Measurements from ENCODE around the gene SYTL2.

Gene SYTL2

GRCh38 chr11:85768473-85769146, 42.3 kb downstream of the SYTL2 start:
- H3K36me3 ChIP-seq (ENCODE audit: insufficient read depth, low read depth, low read length), result no peaks in the 10 kb centered on the region
- 0 out of 2 replicates have a peak, but pooled peaks cover 8% of the 10 kb centered on the region for H3K4me1 ChIP-seq (ENCODE audit: insufficient read depth, low read length)
- H3K27me3 ChIP-seq (ENCODE audit: insufficient read depth, low read length), result no peaks in the 10 kb centered on the region
- H3K27ac ChIP-seq (ENCODE audit: low read length), result no peak overlapping the region
- no peaks in the 10 kb centered on the region for H3K9me3 ChIP-seq (ENCODE audit: insufficient read depth, low read depth, low read length)
- H3K4me3 ChIP-seq (ENCODE audit: low read length), result no peak overlapping the region
- no peak overlapping the region for H3K9ac ChIP-seq (ENCODE audit: low read depth, low read length)

- 0 out of 2 replicates have a peak, but pooled peaks cover 2% of the 10 kb centered on the region for H3K4me1 ChIP-seq (ENCODE audit: insufficient read depth, low read length)
- no peak overlapping the region for H3K4me3 ChIP-seq (ENCODE audit: low read length)
- no peaks in the 10 kb centered on the region for H3K36me3 ChIP-seq (ENCODE audit: insufficient read depth, low read depth, low read length)
- no peak overlapping the region for H3K27ac ChIP-seq (ENCODE audit: low read length)
- H3K9ac ChIP-seq (ENCODE audit: low read depth, low read length), result no peak overlapping the region
- no peaks in the 10 kb centered on the region for H3K27me3 ChIP-seq (ENCODE audit: insufficient read depth, low read length)
- no peaks in the 10 kb centered on the region for H3K9me3 ChIP-seq (ENCODE audit: insufficient read depth, low read depth, low read length)
Measured at GRCh38 chr11:85767246-85767945, 43.5 kb downstream of the SYTL2 start.

- Histone ChIP-seq H3K27me3 (ENCODE audit: insufficient read depth, low read length) (no peaks in the 10 kb centered on the region), H3K27ac (ENCODE audit: low read length) (no peak overlapping the region), H3K4me3 (ENCODE audit: low read length) (no peak overlapping the region), H3K4me1 (ENCODE audit: insufficient read depth, low read length) (no peaks in the 10 kb centered on the region), H3K9ac (ENCODE audit: low read depth, low read length) (no peak overlapping the region), H3K36me3 (ENCODE audit: insufficient read depth, low read depth, low read length) (no peaks in the 10 kb centered on the region), H3K9me3 (ENCODE audit: insufficient read depth, low read depth, low read length) (no peaks in the 10 kb centered on the region)
Measured at GRCh38 chr11:85766721-85767161, 44.2 kb downstream of the SYTL2 start.

- Histone ChIP-seq H3K27ac (ENCODE audit: low read length) (no peak overlapping the region), H3K9me3 (ENCODE audit: insufficient read depth, low read depth, low read length) (no peaks in the 10 kb centered on the region), H3K4me1 (ENCODE audit: insufficient read depth, low read length) (peaks cover 6% of the 10 kb centered on the region; the same call in 1 of the 2 replicates), H3K9ac (ENCODE audit: low read depth, low read length) (no peak overlapping the region), H3K4me3 (ENCODE audit: low read length) (no peak overlapping the region), H3K36me3 (ENCODE audit: insufficient read depth, low read depth, low read length) (no peaks in the 10 kb centered on the region), H3K27me3 (ENCODE audit: insufficient read depth, low read length) (no peaks in the 10 kb centered on the region)
Measured at GRCh38 chr11:85764796-85765195, 46.1 kb downstream of the SYTL2 start.

- Histone ChIP-seq H3K4me3 (ENCODE audit: low read length) (no peak overlapping the region), H3K9me3 (ENCODE audit: insufficient read depth, low read depth, low read length) (no peaks in the 10 kb centered on the region), H3K4me1 (ENCODE audit: insufficient read depth, low read length) (peaks cover 9% of the 10 kb centered on the region; the same call in 1 of the 2 replicates), H3K36me3 (ENCODE audit: insufficient read depth, low read depth, low read length) (no peaks in the 10 kb centered on the region), H3K27me3 (ENCODE audit: insufficient read depth, low read length) (no peaks in the 10 kb centered on the region), H3K27ac (ENCODE audit: low read length) (no peak overlapping the region), H3K9ac (ENCODE audit: low read depth, low read length) (no peak overlapping the region)
Measured at GRCh38 chr11:85762226-85762625, 48.7 kb downstream of the SYTL2 start.

GRCh38 chr11:85759915-85760314, 51.0 kb downstream of the SYTL2 start:
- Histone ChIP-seq H3K4me3 (ENCODE audit: low read length) (no peak overlapping the region), H3K36me3 (ENCODE audit: insufficient read depth, low read depth, low read length) (no peaks in the 10 kb centered on the region), H3K4me1 (ENCODE audit: insufficient read depth, low read length) (peaks cover 9% of the 10 kb centered on the region; the same call in 1 of the 2 replicates), H3K9me3 (ENCODE audit: insufficient read depth, low read depth, low read length) (no peaks in the 10 kb centered on the region), H3K27me3 (ENCODE audit: insufficient read depth, low read length) (no peaks in the 10 kb centered on the region), H3K27ac (ENCODE audit: low read length) (no peak overlapping the region), H3K9ac (ENCODE audit: low read depth, low read length) (no peak overlapping the region)

GRCh38 chr11:85758480-85759039, 52.4 kb downstream of the SYTL2 start:
- H3K27ac ChIP-seq (ENCODE audit: low read length), result no peak overlapping the region
- H3K4me1 ChIP-seq (ENCODE audit: insufficient read depth, low read length), result peaks cover 9% of the 10 kb centered on the region; the same call in 1 of the 2 replicates
- H3K9me3 ChIP-seq (ENCODE audit: insufficient read depth, low read depth, low read length), result no peaks in the 10 kb centered on the region
- H3K4me3 ChIP-seq (ENCODE audit: low read length), result no peak overlapping the region
- H3K9ac ChIP-seq (ENCODE audit: low read depth, low read length), result no peak overlapping the region
- H3K36me3 ChIP-seq (ENCODE audit: insufficient read depth, low read depth, low read length), result no peaks in the 10 kb centered on the region
- H3K27me3 ChIP-seq (ENCODE audit: insufficient read depth, low read length), result no peaks in the 10 kb centered on the region

- Histone ChIP-seq H3K27me3 (ENCODE audit: insufficient read depth, low read length) (no peaks in the 10 kb centered on the region), H3K4me1 (ENCODE audit: insufficient read depth, low read length) (peaks cover 9% of the 10 kb centered on the region; the same call in 1 of the 2 replicates), H3K4me3 (ENCODE audit: low read length) (no peak overlapping the region), H3K36me3 (ENCODE audit: insufficient read depth, low read depth, low read length) (no peaks in the 10 kb centered on the region), H3K9me3 (ENCODE audit: insufficient read depth, low read depth, low read length) (no peaks in the 10 kb centered on the region), H3K9ac (ENCODE audit: low read depth, low read length) (no peak overlapping the region), H3K27ac (ENCODE audit: low read length) (no peak overlapping the region)
Measured at GRCh38 chr11:85758026-85758425, 52.9 kb downstream of the SYTL2 start.

- H3K27ac ChIP-seq (ENCODE audit: low read length), result no peak overlapping the region
- no peak overlapping the region for H3K4me3 ChIP-seq (ENCODE audit: low read length)
- H3K27me3 ChIP-seq (ENCODE audit: insufficient read depth, low read length), result no peaks in the 10 kb centered on the region
- peaks cover 9% of the 10 kb centered on the region; the same call in 1 of the 2 replicates for H3K4me1 ChIP-seq (ENCODE audit: insufficient read depth, low read length)
- H3K9me3 ChIP-seq (ENCODE audit: insufficient read depth, low read depth, low read length), result no peaks in the 10 kb centered on the region
- no peaks in the 10 kb centered on the region for H3K36me3 ChIP-seq (ENCODE audit: insufficient read depth, low read depth, low read length)
- no peak overlapping the region for H3K9ac ChIP-seq (ENCODE audit: low read depth, low read length)
Measured at GRCh38 chr11:85756401-85757200, 54.3 kb downstream of the SYTL2 start.

GRCh38 chr11:85755701-85756100, 55.2 kb downstream of the SYTL2 start:
- Histone ChIP-seq H3K36me3 (ENCODE audit: insufficient read depth, low read depth, low read length) (no peaks in the 10 kb centered on the region), H3K9ac (ENCODE audit: low read depth, low read length) (no peak overlapping the region), H3K27ac (ENCODE audit: low read length) (no peak overlapping the region), H3K9me3 (ENCODE audit: insufficient read depth, low read depth, low read length) (no peaks in the 10 kb centered on the region), H3K4me3 (ENCODE audit: low read length) (no peak overlapping the region), H3K4me1 (ENCODE audit: insufficient read depth, low read length) (peaks cover 12% of the 10 kb centered on the region; the same call in 1 of the 2 replicates), H3K27me3 (ENCODE audit: insufficient read depth, low read length) (no peaks in the 10 kb centered on the region)

- Histone ChIP-seq H3K27me3 (ENCODE audit: insufficient read depth, low read length) (no peaks in the 10 kb centered on the region), H3K4me1 (ENCODE audit: insufficient read depth, low read length) (peaks cover 14% of the 10 kb centered on the region; the same call in 1 of the 2 replicates), H3K9ac (ENCODE audit: low read depth, low read length) (no peak overlapping the region), H3K4me3 (ENCODE audit: low read length) (no peak overlapping the region), H3K36me3 (ENCODE audit: insufficient read depth, low read depth, low read length) (no peaks in the 10 kb centered on the region), H3K27ac (ENCODE audit: low read length) (no peak overlapping the region), H3K9me3 (ENCODE audit: insufficient read depth, low read depth, low read length) (no peaks in the 10 kb centered on the region)
Measured at GRCh38 chr11:85755285-85755684, 55.7 kb downstream of the SYTL2 start.
